IPS-18c (cell line): ENCODE results near the gene ALDH4A1.

Experiments used
- H3K4me3 ChIP-seq: 2 replicates; pipeline ENCODE4 v1.7.0; 2013; ENCODE audit warnings: low read depth, mild to moderate bottlenecking, low read length, moderate library complexity; ENCODE audit not compliant: insufficient read depth
- H3K9me3 ChIP-seq: one replicate; pipeline ENCODE4 v1.6.1; 2013; ENCODE audit warnings: mild to moderate bottlenecking, low read length, moderate library complexity; ENCODE audit not compliant: control insufficient read depth, insufficient read depth

Gene ALDH4A1

GRCh38 chr1:18927654-18928272 lies 25.4 kb upstream of the ALDH4A1 start:
- H3K9me3 ChIP-seq, result no peaks in the 10 kb centered on the region

GRCh38 chr1:18927082-18927653 lies 24.8 kb upstream of the ALDH4A1 start:
- Histone ChIP-seq H3K4me3 (no peak overlapping the region), H3K9me3 (no peaks in the 10 kb centered on the region)

More at GRCh38 chr1:18927654-18928272, 25.4 kb upstream of the ALDH4A1 start:
- H3K4me3 ChIP-seq, result no peak overlapping the region

- H3K4me3 ChIP-seq, result no peak overlapping the region
- no peaks in the 10 kb centered on the region for H3K9me3 ChIP-seq
Observed at GRCh38 chr1:18926315-18927081, 24.1 kb upstream of the ALDH4A1 start.

- no peak overlapping the region for H3K4me3 ChIP-seq
- H3K9me3 ChIP-seq, result no peaks in the 10 kb centered on the region
Observed at GRCh38 chr1:18925279-18925678, 22.9 kb upstream of the ALDH4A1 start.

GRCh38 chr1:18924221-18924691 lies 21.9 kb upstream of the ALDH4A1 start:
- Histone ChIP-seq H3K4me3 (no peak overlapping the region), H3K9me3 (no peaks in the 10 kb centered on the region)

GRCh38 chr1:18923756-18924211 lies 21.4 kb upstream of the ALDH4A1 start:
- no peak overlapping the region for H3K4me3 ChIP-seq
- no peaks in the 10 kb centered on the region for H3K9me3 ChIP-seq

GRCh38 chr1:18922848-18923755 lies 20.7 kb upstream of the ALDH4A1 start:
- Histone ChIP-seq H3K4me3 (no peak overlapping the region), H3K9me3 (no peaks in the 10 kb centered on the region)

GRCh38 chr1:18922319-18922726 lies 20.0 kb upstream of the ALDH4A1 start:
- H3K4me3 ChIP-seq, result no peak overlapping the region
- no peaks in the 10 kb centered on the region for H3K9me3 ChIP-seq

- no peak overlapping the region for H3K4me3 ChIP-seq
Observed at GRCh38 chr1:18921516-18922251, 19.3 kb upstream of the ALDH4A1 start.

GRCh38 chr1:18920931-18921330 lies 18.6 kb upstream of the ALDH4A1 start:
- Histone ChIP-seq H3K4me3 (no peak overlapping the region), H3K9me3 (no peaks in the 10 kb centered on the region)

More at GRCh38 chr1:18921516-18922251, 19.3 kb upstream of the ALDH4A1 start:
- H3K9me3 ChIP-seq, result no peaks in the 10 kb centered on the region

GRCh38 chr1:18919956-18920355 lies 17.6 kb upstream of the ALDH4A1 start:
- H3K4me3 ChIP-seq, result no peak overlapping the region
- no peaks in the 10 kb centered on the region for H3K9me3 ChIP-seq

GRCh38 chr1:18919197-18919905 lies 17.0 kb upstream of the ALDH4A1 start:
- Histone ChIP-seq H3K9me3 (no peaks in the 10 kb centered on the region), H3K4me3 (no peak overlapping the region)

- H3K4me3 ChIP-seq, result no peak overlapping the region
- no peaks in the 10 kb centered on the region for H3K9me3 ChIP-seq
Observed at GRCh38 chr1:18918417-18918816, 16.1 kb upstream of the ALDH4A1 start.

- H3K9me3 ChIP-seq, result no peaks in the 10 kb centered on the region
- no peak overlapping the region for H3K4me3 ChIP-seq
Observed at GRCh38 chr1:18917071-18917799, 14.9 kb upstream of the ALDH4A1 start.

GRCh38 chr1:18915341-18915740 lies 13.0 kb upstream of the ALDH4A1 start:
- Histone ChIP-seq H3K9me3 (no peaks in the 10 kb centered on the region), H3K4me3 (no peak overlapping the region)
